SK-N-SH treated with all-trans-retinoic acid at 6 μM for 48 hours (cell line): ENCODE results near the gene TACR2.

Experiments used
- ATAC-seq: fragments of 200-7000 bp; cut with Tn5 transposase; 3 replicates; pipeline ENCODE4 v1.9.1; 2020; ENCODE audit warnings: mild to moderate bottlenecking, moderate library complexity
- ARNTL ChIP-seq: fragments of 450-650 bp; formaldehyde crosslinking; IDR thresholded peaks from 2 replicates; pipeline ENCODE4 v1.5.0; 2020; ENCODE audit warnings: low read depth, mild to moderate bottlenecking, moderate library complexity, borderline replicate concordance
- CSDC2 ChIP-seq: fragments of 250-450 bp; sonication (Bioruptor Pico); IDR thresholded peaks from 2 replicates; pipeline ENCODE4 v1.5.0; 2020; ENCODE audit warnings: mild to moderate bottlenecking, moderate library complexity
- ESRRG ChIP-seq: fragments of 250-450 bp; sonication (Bioruptor Pico); IDR thresholded peaks from 2 replicates; pipeline ENCODE4 v1.6.1; 2021; ENCODE audit warnings: mild to moderate bottlenecking
- PPARA ChIP-seq: fragments of 250-450 bp; sonication (Bioruptor Pico); IDR thresholded peaks from 2 replicates; pipeline ENCODE4 v1.5.0; 2020; ENCODE audit warnings: mild to moderate bottlenecking, borderline replicate concordance
- RARB ChIP-seq: fragments of 250-450 bp; sonication (Bioruptor Pico); IDR thresholded peaks from 2 replicates; pipeline ENCODE4 v1.8.0; 2021; ENCODE audit warnings: mild to moderate bottlenecking, moderate library complexity
- SNAI2 ChIP-seq: fragments of 250-450 bp; sonication (Bioruptor Pico); IDR thresholded peaks from 2 replicates; pipeline ENCODE4 v1.5.0; 2020; ENCODE audit warnings: mild to moderate bottlenecking, moderate library complexity
- TCF4 ChIP-seq: fragments of 250-450 bp; sonication (Bioruptor Pico); IDR thresholded peaks from 2 replicates; pipeline ENCODE4 v1.8.0; 2021; ENCODE audit warnings: mild to moderate bottlenecking, moderate library complexity, borderline replicate concordance
- TOX ChIP-seq: fragments of 250-450 bp; sonication (Bioruptor Pico); IDR thresholded peaks from 2 replicates; pipeline ENCODE4 v1.8.0; 2021; ENCODE audit warnings: mild to moderate bottlenecking, moderate library complexity, borderline replicate concordance
- ZFP3 ChIP-seq: fragments of 250-450 bp; sonication (Bioruptor Pico); IDR thresholded peaks from 2 replicates; pipeline ENCODE4 v1.5.0; 2020; ENCODE audit warnings: mild to moderate bottlenecking, moderate library complexity
- ZNF565 ChIP-seq: fragments of 450-650 bp; formaldehyde crosslinking; conservative IDR thresholded peaks from 2 replicates; pipeline ENCODE4 v1.5.0; 2020; ENCODE audit warnings: low read depth, mild to moderate bottlenecking, moderate library complexity
- TF ChIP-seq, protein P1 (sequence below): fragments of 250-450 bp; sonication (Bioruptor Pico); IDR thresholded peaks from 2 replicates; pipeline ENCODE4 v1.8.0; 2021; ENCODE audit warnings: low read depth, mild to moderate bottlenecking, moderate library complexity, borderline replicate concordance
- TF ChIP-seq, protein P2 (sequence below): fragments of 250-450 bp; sonication (Bioruptor Pico); IDR thresholded peaks from 2 replicates; pipeline ENCODE4 v1.5.1; 2021; ENCODE audit warnings: mild to moderate bottlenecking, moderate library complexity

Gene TACR2

DNA sequence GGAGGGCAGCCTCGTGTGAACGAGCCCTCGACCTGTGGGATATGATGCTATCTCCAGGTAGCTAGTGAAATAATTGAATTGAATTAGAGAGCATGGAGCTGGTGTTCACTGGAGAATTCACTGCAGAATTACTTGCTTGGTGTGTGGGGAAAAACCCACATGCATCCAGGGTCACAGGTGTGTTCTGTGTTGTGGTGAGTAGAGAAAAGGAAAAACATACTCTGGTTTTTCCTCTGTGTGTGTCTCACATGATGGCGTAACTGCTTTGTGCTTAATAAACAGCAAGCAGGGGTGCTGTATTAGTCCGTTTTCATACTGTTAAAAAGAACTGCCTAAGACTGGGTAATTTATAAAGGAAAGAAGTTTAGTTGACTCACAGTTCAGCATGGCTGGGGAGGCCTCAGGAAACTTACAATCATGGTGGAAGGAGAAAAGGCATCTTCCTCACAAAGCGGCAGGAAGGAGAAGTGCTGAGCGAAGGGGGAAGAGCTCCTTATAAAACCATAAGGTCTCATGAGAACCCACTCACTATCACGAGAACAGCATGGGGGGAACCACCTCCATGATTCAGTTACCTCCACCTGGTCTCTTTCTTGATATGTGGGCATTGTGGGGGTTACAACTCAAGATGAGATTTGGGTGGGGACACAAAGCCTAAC, 62.6 kb downstream of the TACR2 start:
- ATAC-seq = no peak
- TF ChIP-seq ESRRG (CRISPR knock-in tag) (no peak), TCF4 (CRISPR knock-in tag) (no peak), PPARA (CRISPR knock-in tag) (no peak), ARNTL (CRISPR knock-in tag) (no peak), ZNF565 (CRISPR knock-in tag) (no peak), TOX (no peak), ZFP3 (CRISPR knock-in tag) (no peak), CSDC2 (CRISPR knock-in tag) (no peak), SNAI2 (CRISPR knock-in tag) (no peak), RARB (no peak)
- TF ChIP-seq, protein P1, sequence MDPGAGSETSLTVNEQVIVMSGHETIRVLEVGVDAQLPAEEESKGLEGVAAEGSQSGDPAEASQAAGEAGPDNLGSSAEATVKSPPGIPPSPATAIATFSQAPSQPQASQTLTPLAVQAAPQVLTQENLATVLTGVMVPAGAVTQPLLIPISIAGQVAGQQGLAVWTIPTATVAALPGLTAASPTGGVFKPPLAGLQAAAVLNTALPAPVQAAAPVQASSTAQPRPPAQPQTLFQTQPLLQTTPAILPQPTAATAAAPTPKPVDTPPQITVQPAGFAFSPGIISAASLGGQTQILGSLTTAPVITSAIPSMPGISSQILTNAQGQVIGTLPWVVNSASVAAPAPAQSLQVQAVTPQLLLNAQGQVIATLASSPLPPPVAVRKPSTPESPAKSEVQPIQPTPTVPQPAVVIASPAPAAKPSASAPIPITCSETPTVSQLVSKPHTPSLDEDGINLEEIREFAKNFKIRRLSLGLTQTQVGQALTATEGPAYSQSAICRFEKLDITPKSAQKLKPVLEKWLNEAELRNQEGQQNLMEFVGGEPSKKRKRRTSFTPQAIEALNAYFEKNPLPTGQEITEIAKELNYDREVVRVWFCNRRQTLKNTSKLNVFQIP = no peak
- TF ChIP-seq, protein P2, sequence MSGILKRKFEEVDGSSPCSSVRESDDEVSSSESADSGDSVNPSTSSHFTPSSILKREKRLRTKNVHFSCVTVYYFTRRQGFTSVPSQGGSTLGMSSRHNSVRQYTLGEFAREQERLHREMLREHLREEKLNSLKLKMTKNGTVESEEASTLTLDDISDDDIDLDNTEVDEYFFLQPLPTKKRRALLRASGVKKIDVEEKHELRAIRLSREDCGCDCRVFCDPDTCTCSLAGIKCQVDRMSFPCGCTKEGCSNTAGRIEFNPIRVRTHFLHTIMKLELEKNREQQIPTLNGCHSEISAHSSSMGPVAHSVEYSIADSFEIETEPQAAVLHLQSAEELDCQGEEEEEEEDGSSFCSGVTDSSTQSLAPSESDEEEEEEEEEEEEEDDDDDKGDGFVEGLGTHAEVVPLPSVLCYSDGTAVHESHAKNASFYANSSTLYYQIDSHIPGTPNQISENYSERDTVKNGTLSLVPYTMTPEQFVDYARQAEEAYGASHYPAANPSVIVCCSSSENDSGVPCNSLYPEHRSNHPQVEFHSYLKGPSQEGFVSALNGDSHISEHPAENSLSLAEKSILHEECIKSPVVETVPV (CRISPR knock-in tag) = no peak
